CD1c-positive myeloid dendritic cell (primary cell): ENCODE data around the gene ELL2.

Experiments
- DNase-seq: peaks from one replicate; pipeline ENCODE4 v3.0.0-alpha.2; 2016; ENCODE audit errors: extremely low spot score

ELL2 gene

GRCh38 chr5:95983080-95983479 lies 21.4 kb upstream of the ELL2 start:
- no peak for DNase-seq

- DNase-seq = no peak
Measured at GRCh38 chr5:95976606-95977005, 15.0 kb upstream of the ELL2 start.

- DNase-seq = no peak
Measured at GRCh38 chr5:95975703-95976102, 14.1 kb upstream of the ELL2 start.

- no peak for DNase-seq
Measured at GRCh38 chr5:95973793-95974325, 12.2 kb upstream of the ELL2 start.

- no peak for DNase-seq
Measured at GRCh38 chr5:95972196-95972595, 10.5 kb upstream of the ELL2 start.

GRCh38 chr5:95970359-95970704 lies 8.7 kb upstream of the ELL2 start:
- no peak for DNase-seq

- DNase-seq = peak; percentile 68
Measured at GRCh38 chr5:95969651-95970358, 8.2 kb upstream of the ELL2 start.

- no peak for DNase-seq
Measured at GRCh38 chr5:95969055-95969454, 7.4 kb upstream of the ELL2 start.

- DNase-seq = no peak
Measured at GRCh38 chr5:95967236-95967635, 5.6 kb upstream of the ELL2 start.

- DNase-seq = no peak
Measured at GRCh38 chr5:95966005-95966404, 4.4 kb upstream of the ELL2 start.

GRCh38 chr5:95963650-95964410 lies 2.2 kb upstream of the ELL2 start:
- DNase-seq = peak; percentile 58

GRCh38 chr5:95962785-95963184 lies 1.1 kb upstream of the ELL2 start:
- no peak for DNase-seq

GRCh38 chr5:95962475-95962773 lies 773 bp upstream of the ELL2 start:
- DNase-seq = no peak

- peak; percentile 93 for DNase-seq
Measured at GRCh38 chr5:95960667-95961616, 709 bp downstream of the ELL2 start.

- DNase-seq = peak; percentile 39
Measured at GRCh38 chr5:95959888-95960666, 1.6 kb downstream of the ELL2 start.

- DNase-seq = no peak
Measured at GRCh38 chr5:95959051-95959887, 2.4 kb downstream of the ELL2 start.

GRCh38 chr5:95958310-95959014 lies 3.2 kb downstream of the ELL2 start:
- no peak for DNase-seq

GRCh38 chr5:95957561-95958203 lies 4.0 kb downstream of the ELL2 start:
- peak; percentile 41 for DNase-seq

- DNase-seq = no peak
Measured at GRCh38 chr5:95956900-95957293, 4.8 kb downstream of the ELL2 start.
